Aorta (tissue), 5 donors: ENCODE data around the gene MS4A12. TPM values are rescaled to one million over a fixed set of nuclear protein-coding genes. Genes with fewer than 3 reads are reported as not detected.
A peak's percentile ranks its signal among the peaks of the same experiment; 100 is the strongest.
"Not testable (repeated sequence)": the region's sequence is repeated elsewhere in the genome, so short reads cannot be mapped to it uniquely, and the experiment has no call there.

Experiments
- ATAC-seq: fragments of 200-7000 bp; cut with Tn5 transposase; one replicate; pipeline ENCODE4 v1.9.1; 2022; ENCODE audit warnings: moderate library complexity; ENCODE audit not compliant: low FRiP score
- DNase-seq, 2 donors: peaks; one replicate each; pipeline ENCODE4 v3.0.0-alpha.2; 2020
- H3K27ac ChIP-seq, 2 donors: one replicate each; pipeline ENCODE4 v1.5.1; 2013; ENCODE audit warnings: low read length in 2 of 2, mild to moderate bottlenecking in 2 of 2, moderate library complexity in 2 of 2, control low read depth in 1 of 2, inconsistent platforms in 1 of 2, low read depth in 1 of 2
- H3K27me3 ChIP-seq, 2 donors: one replicate each; pipeline ENCODE4 v1.6.1; 2013; ENCODE audit warnings: control low read depth in 1 of 2, low read length in 1 of 2, mild to moderate bottlenecking in 1 of 2, moderate library complexity in 1 of 2; ENCODE audit not compliant: insufficient read depth in 2 of 2, control insufficient read depth in 1 of 2
- H3K36me3 ChIP-seq, 2 donors: one replicate each; pipeline ENCODE4 v1.6.1; 2013; ENCODE audit warnings: control low read depth in 1 of 2, low read length in 1 of 2, mild to moderate bottlenecking in 1 of 2; ENCODE audit not compliant: insufficient read depth in 2 of 2, control insufficient read depth in 1 of 2
- H3K4me1 ChIP-seq, 2 donors: one replicate each; pipeline ENCODE4 v1.6.1; 2013; ENCODE audit warnings: low read length in 2 of 2, control low read depth in 1 of 2, mild to moderate bottlenecking in 1 of 2, moderate library complexity in 1 of 2; ENCODE audit not compliant: insufficient read depth in 2 of 2, control insufficient read depth in 1 of 2
- H3K4me3 ChIP-seq, 2 donors: one replicate each; pipeline ENCODE4 v1.5.1; 2013; ENCODE audit warnings: low read length in 2 of 2, control low read depth in 1 of 2, mild to moderate bottlenecking in 1 of 2
- H3K9me3 ChIP-seq: one replicate; pipeline ENCODE4 v1.6.1; 2013; ENCODE audit warnings: mild to moderate bottlenecking, low read length; ENCODE audit not compliant: control insufficient read depth
- WGBS, 2 donors: extraction: QIAGEN DNeasy Blood & Tissue Kit; methylation state at CpG; one replicate each; pipeline ENCODE4 v1.1.7; 2013; 5-methylcytosine and 5-hydroxymethylcytosine counted together
- intact Hi-C, 2 donors: fragments of 100-400 bp; cut with DNase I; formaldehyde crosslinking; loops; one replicate each; pipeline versions ENCODE4 v1.14.2 to v1.15.0; 2022
- polyA plus RNA-seq, 2 donors: library from polyadenylated mRNA; stranded (reverse); fragments of 200-250 nt; gene quantifications; one replicate each; pipeline ENCODE4 v1.2.3, GENCODE V29; 2013
- total RNA-seq, 2 donors: library from RNA; stranded (reverse); fragmentation: NEBNext Ultra II Directional; extraction: Animal tissue kit (Norgen Biotek cat#: 25700); gene quantifications; one replicate each; pipeline ENCODE4 v1.2.1, GENCODE V29; 2021
- donor health status: healthy with polysubstance abuse.
- donor health status: Bipolar disorder and iron deficiency.
- donor health status: DM: no; HTN: no; CAD: no.
- donor health status: DM: no; HTN: no; CAD: no.
- donor health status: DM: yes; HTN: yes; CAD: no.

MS4A12 gene
- total and polyA plus RNA-seq, 4 donors, result 0.84 to 11.1 TPM; not detected in 2

- Histone ChIP-seq H3K4me1 (no peaks in the 10 kb centered on the region), H3K36me3 (no peaks in the 10 kb centered on the region), H3K9me3 (no peaks in the 10 kb centered on the region), H3K4me3 (no peak overlapping the region), H3K27me3 (no peaks in the 10 kb centered on the region), H3K27ac (no peak overlapping the region)
- DNase-seq, result no peak
- no peak for ATAC-seq
- intact Hi-C loops, result no loop called here
- 77 to 79% methylated on average over 3 of the region's 3 CpGs for WGBS, 2 donors
Measured at GRCh38 chr11:60504219-60504905, 11.8 kb downstream of the MS4A12 start.

- H3K4me1 ChIP-seq, DNase-seq, H3K9me3 ChIP-seq, ATAC-seq, H3K27ac ChIP-seq, H3K27me3 ChIP-seq, intact Hi-C loops, H3K36me3 ChIP-seq, H3K4me3 ChIP-seq: not testable (repeated sequence)
- 63% methylated on average over 15 of the region's 15 CpGs for WGBS, 2 donors
Measured at GRCh38 chr11:60509609-60510008, 17.0 kb downstream of the MS4A12 start.

- intact Hi-C loops, H3K4me1 ChIP-seq, ATAC-seq, H3K4me3 ChIP-seq, H3K36me3 ChIP-seq, H3K9me3 ChIP-seq, H3K27me3 ChIP-seq, DNase-seq, H3K27ac ChIP-seq: not testable (repeated sequence)
- 89 to 94% methylated on average over 14 to 28 of the region's 28 CpGs for WGBS, 2 donors
Measured at GRCh38 chr11:60510209-60510608, 17.6 kb downstream of the MS4A12 start.

GRCh38 chr11:60511393-60511792 is 18.8 kb downstream of the MS4A12 start:
- Histone ChIP-seq H3K4me3 (no peak overlapping the region), H3K9me3 (peaks cover 2% of the 10 kb centered on the region), H3K4me1 (no peaks in the 10 kb centered on the region), H3K27ac (no peak overlapping the region), H3K36me3 (no peaks in the 10 kb centered on the region), H3K27me3 (no peaks in the 10 kb centered on the region)
- intact Hi-C loops, result no loop called here
- WGBS, 2 donors, result 59 to 66% methylated on average over 6 of the region's 6 CpGs
- DNase-seq (no peak), ATAC-seq (no peak)

GRCh38 chr11:60512651-60513225 is 20.2 kb downstream of the MS4A12 start:
- 50 to 60% methylated on average over 3 of the region's 3 CpGs for WGBS, 2 donors
- no peak overlapping the region for H3K4me3 ChIP-seq
- peaks cover 2% of the 10 kb centered on the region for H3K9me3 ChIP-seq
- DNase-seq (no peak), ATAC-seq (no peak)
- intact Hi-C loops, result no loop called here
- no peaks in the 10 kb centered on the region for H3K36me3 ChIP-seq
- H3K27me3 ChIP-seq, result no peaks in the 10 kb centered on the region
- H3K27ac ChIP-seq, result no peak overlapping the region
- no peaks in the 10 kb centered on the region for H3K4me1 ChIP-seq

GRCh38 chr11:60513496-60514460 is 21.2 kb downstream of the MS4A12 start:
- Histone ChIP-seq H3K4me1 (no peaks in the 10 kb centered on the region), H3K36me3 (no peaks in the 10 kb centered on the region), H3K27ac (no peak overlapping the region), H3K27me3 (no peaks in the 10 kb centered on the region), H3K9me3 (peaks cover 2% of the 10 kb centered on the region), H3K4me3 (no peak overlapping the region)
- DNase-seq (no peak), ATAC-seq (no peak)
- intact Hi-C loops, result no loop called here
- WGBS, 2 donors, result 29% methylated on average over 2 of the region's 2 CpGs

GRCh38 chr11:60515144-60515855 is 22.7 kb downstream of the MS4A12 start, which contains the start of gene MS4A13:
MS4A13 (plus strand) TSS chr11:60515392; CDS start chr11:60518084, 2,692 bp downstream.
- Histone ChIP-seq H3K4me1 (no peaks in the 10 kb centered on the region), H3K36me3 (no peaks in the 10 kb centered on the region), H3K4me3 (no peak within 1 kb of the TSS), H3K9me3 (peaks cover 2% of the 10 kb centered on the region), H3K27me3 (no peaks in the 10 kb centered on the region), H3K27ac (no peak within 1 kb of the TSS)
- ATAC-seq, result no peak
- WGBS, 2 donors, result 95% methylated on average over 29 of the region's 29 CpGs
- peak in 1 of 2 donors; percentile 66 for DNase-seq
- intact Hi-C loops, result no loop called here

GRCh38 chr11:60528465-60528864 is 35.9 kb downstream of the MS4A12 start:
- Histone ChIP-seq H3K4me3 (no peak overlapping the region), H3K36me3 (no peaks in the 10 kb centered on the region), H3K9me3 (no peaks in the 10 kb centered on the region), H3K27me3 (no peaks in the 10 kb centered on the region), H3K27ac (no peak overlapping the region), H3K4me1 (no peaks in the 10 kb centered on the region)
- WGBS, 2 donors, result 56% methylated on average over 1 of the region's 1 CpG
- intact Hi-C loops, result no loop called here
- no peak for DNase-seq
- no peak for ATAC-seq
